Glomerular endothelial cell (primary cell): ENCODE results near the gene PDE10A. TPM values are rescaled to one million over a fixed set of nuclear protein-coding genes. Genes with fewer than 3 reads are reported as not detected.

Experiments
- DNase-seq: peaks from one replicate; pipeline ENCODE4 v3.0.0-alpha.2; 2011; ENCODE audit warnings: low read depth, low spot score; ENCODE audit errors: extremely low read depth
- total RNA-seq: library from RNA; depleted of rRNA; stranded (reverse); fragments of >200 nt; gene quantifications from 2 replicates; pipeline ENCODE4 v1.2.3, GENCODE V29; 2015

Gene PDE10A
- total RNA-seq, 1 donor from 2014 or later = 10.0 TPM

GRCh38 chr6:165678904-165679303 lies 15.9 kb upstream of the PDE10A start:
- DNase-seq = no peak

GRCh38 chr6:165678429-165678828 lies 15.4 kb upstream of the PDE10A start:
- DNase-seq = no peak

- DNase-seq = no peak
Measured at GRCh38 chr6:165677091-165677490, 14.1 kb upstream of the PDE10A start.

- peak; percentile 76 for DNase-seq
Measured at GRCh38 chr6:165676435-165677068, 13.5 kb upstream of the PDE10A start.

GRCh38 chr6:165675120-165675519 lies 12.1 kb upstream of the PDE10A start:
- no peak for DNase-seq

GRCh38 chr6:165674155-165675029 lies 11.4 kb upstream of the PDE10A start:
- no peak for DNase-seq

- no peak for DNase-seq
Measured at GRCh38 chr6:165671222-165671768, 8.3 kb upstream of the PDE10A start.

GRCh38 chr6:165668951-165669350 lies 5.9 kb upstream of the PDE10A start:
- DNase-seq = no peak

- no peak for DNase-seq
Measured at GRCh38 chr6:165665384-165665672, 2.3 kb upstream of the PDE10A start.

GRCh38 chr6:165664559-165665383 lies 1.7 kb upstream of the PDE10A start:
- no peak for DNase-seq

GRCh38 chr6:165663736-165664558 lies 906 bp upstream of the PDE10A start:
- DNase-seq = no peak

- DNase-seq = no peak
Measured at GRCh38 chr6:165663377-165663735, 315 bp upstream of the PDE10A start.

- DNase-seq = no peak
Measured at GRCh38 chr6:165662041-165662748, 846 bp downstream of the PDE10A start.

GRCh38 chr6:165661664-165662025 lies 1.4 kb downstream of the PDE10A start:
- no peak for DNase-seq

- no peak for DNase-seq
Measured at GRCh38 chr6:165660857-165661663, 2.0 kb downstream of the PDE10A start.

GRCh38 chr6:165659945-165660856 lies 2.8 kb downstream of the PDE10A start:
- DNase-seq = no peak

GRCh38 chr6:165658395-165659058 lies 4.5 kb downstream of the PDE10A start:
- DNase-seq = no peak

GRCh38 chr6:165657325-165657680 lies 5.7 kb downstream of the PDE10A start:
- DNase-seq = no peak
